Lower lobe of right lung (tissue), 2 donors: ENCODE results near the gene PLEKHA5. TPM values are rescaled to one million over a fixed set of nuclear protein-coding genes. Genes with fewer than 3 reads are reported as not detected.

Experiments
- ATAC-seq, 2 donors: fragments of 200-7000 bp; cut with Tn5 transposase; one replicate each; pipeline ENCODE4 v1.9.1; 2020 to 2022; ENCODE audit warnings: mild to moderate bottlenecking in 2 of 2, moderate library complexity in 2 of 2
- DNase-seq: peaks from one replicate; pipeline ENCODE4 v3.0.0-alpha.2; 2020
- H3K27ac ChIP-seq: fragments of 200-600 bp; one replicate; pipeline ENCODE4 v1.8.0; 2022
- H3K27me3 ChIP-seq: fragments of 200-600 bp; one replicate; pipeline ENCODE4 v1.8.0; 2022; ENCODE audit warnings: low read depth
- H3K36me3 ChIP-seq: fragments of 200-600 bp; one replicate; pipeline ENCODE4 v1.8.0; 2022; ENCODE audit warnings: mild to moderate bottlenecking
- H3K4me1 ChIP-seq: fragments of 200-600 bp; one replicate; pipeline ENCODE4 v1.8.0; 2022
- H3K4me3 ChIP-seq: fragments of 200-600 bp; one replicate; pipeline ENCODE4 v1.8.0; 2022; ENCODE audit warnings: mild to moderate bottlenecking
- H3K9me3 ChIP-seq: fragments of 200-600 bp; one replicate; pipeline ENCODE4 v1.8.0; 2022
- CTCF ChIP-seq: fragments of 200-600 bp; IDR thresholded peaks from one replicate; pipeline ENCODE4 v1.8.0; 2022; ENCODE audit warnings: antibody characterized with exemption, mild to moderate bottlenecking
- intact Hi-C: fragments of 100-400 bp; cut with DNase I; formaldehyde crosslinking; loops from one replicate; pipeline ENCODE4 v1.11.0; 2022
- total RNA-seq: library from RNA; stranded (reverse); fragmentation: NEBNext Ultra II Directional; extraction: Animal tissue kit (Norgen Biotek cat#: 25700); gene quantifications from one replicate; pipeline ENCODE4 v1.2.1, GENCODE V29; 2021
- donor health status: DM: no; HTN: yes; CAD: no; lungs with severe emphysema.

PLEKHA5 gene
- total RNA-seq, 1 donor from 2014 or later = 29.2 TPM

- H3K9me3 ChIP-seq = no peaks in the 10 kb centered on the region
- no peak for TF ChIP-seq CTCF
- no peak overlapping the region for H3K4me3 ChIP-seq
- peaks cover under 1% of the 10 kb centered on the region for H3K4me1 ChIP-seq
- no peaks in the 10 kb centered on the region for H3K36me3 ChIP-seq
- ATAC-seq (no peak), DNase-seq (no peak)
- no peaks in the 10 kb centered on the region for H3K27me3 ChIP-seq
- H3K27ac ChIP-seq = no peak overlapping the region
- intact Hi-C loops = no loop called here
These were observed 110.2 kb downstream of the PLEKHA5 start for GRCh38 chr12:19239616-19240234.

GRCh38 chr12:19242581-19242980 is 113.0 kb downstream of the PLEKHA5 start:
- no peaks in the 10 kb centered on the region for H3K36me3 ChIP-seq
- no peaks in the 10 kb centered on the region for H3K4me1 ChIP-seq
- H3K27ac ChIP-seq = no peak overlapping the region
- no peaks in the 10 kb centered on the region for H3K27me3 ChIP-seq
- no peak for TF ChIP-seq CTCF
- ATAC-seq (no peak), DNase-seq (no peak)
- H3K4me3 ChIP-seq = no peak overlapping the region
- intact Hi-C loops = no loop called here
- no peaks in the 10 kb centered on the region for H3K9me3 ChIP-seq

GRCh38 chr12:19243551-19243950 is 114.0 kb downstream of the PLEKHA5 start:
- H3K27me3 ChIP-seq = no peaks in the 10 kb centered on the region
- no peaks in the 10 kb centered on the region for H3K36me3 ChIP-seq
- no peaks in the 10 kb centered on the region for H3K9me3 ChIP-seq
- TF ChIP-seq CTCF = no peak
- H3K27ac ChIP-seq = no peak overlapping the region
- no peak for DNase-seq
- no peaks in the 10 kb centered on the region for H3K4me1 ChIP-seq
- no peak for ATAC-seq
- H3K4me3 ChIP-seq = no peak overlapping the region
- intact Hi-C loops = no loop called here

- no peak for ATAC-seq
These were observed 114.8 kb downstream of the PLEKHA5 start for GRCh38 chr12:19244312-19244711.

DNA sequence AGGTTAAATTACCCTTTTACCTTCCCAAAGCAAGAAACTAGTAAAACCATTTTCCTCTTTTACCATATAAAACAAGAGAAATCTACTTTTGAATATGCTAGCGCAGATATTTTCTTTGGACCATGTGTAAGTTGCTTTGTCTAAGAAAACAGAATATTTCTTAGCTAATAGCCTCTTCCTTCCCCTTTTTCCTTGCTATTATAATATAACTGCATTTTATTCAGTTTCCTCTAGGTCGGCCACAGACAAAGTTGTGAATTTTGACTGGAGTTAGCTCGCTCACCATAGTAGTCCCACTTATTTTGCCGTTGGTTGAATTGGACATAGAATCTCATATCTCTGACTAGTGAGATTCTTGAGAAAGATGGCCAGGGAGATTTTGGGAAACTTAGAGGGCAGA is 115.6 kb downstream of the PLEKHA5 start:
- H3K9me3 ChIP-seq = no peaks in the 10 kb centered on the region

More at GRCh38 chr12:19244312-19244711, 114.8 kb downstream of the PLEKHA5 start:
- Histone ChIP-seq H3K4me1 (no peaks in the 10 kb centered on the region), H3K9me3 (no peaks in the 10 kb centered on the region), H3K27ac (no peak overlapping the region), H3K4me3 (no peak overlapping the region), H3K27me3 (no peaks in the 10 kb centered on the region), H3K36me3 (no peaks in the 10 kb centered on the region)
- TF ChIP-seq CTCF = no peak
- DNase-seq = no peak
- intact Hi-C loops = no loop called here

More for the DNA sequence above, 115.6 kb downstream of the PLEKHA5 start:
- intact Hi-C loops = no loop called here
- no peaks in the 10 kb centered on the region for H3K36me3 ChIP-seq
- H3K4me3 ChIP-seq = no peak overlapping the region
- H3K27me3 ChIP-seq = no peaks in the 10 kb centered on the region
- TF ChIP-seq CTCF = no peak
- no peaks in the 10 kb centered on the region for H3K4me1 ChIP-seq
- ATAC-seq = no peak
- no peak for DNase-seq
- no peak overlapping the region for H3K27ac ChIP-seq
